Inflammatory macrophage (primary cell): Measurements from ENCODE around the gene ACTMAP.

Source experiments
- DNase-seq, 2 donors: peaks; one replicate each; pipeline ENCODE4 v3.0.0-alpha.2; 2020 to 2022

The ACTMAP gene

DNA sequence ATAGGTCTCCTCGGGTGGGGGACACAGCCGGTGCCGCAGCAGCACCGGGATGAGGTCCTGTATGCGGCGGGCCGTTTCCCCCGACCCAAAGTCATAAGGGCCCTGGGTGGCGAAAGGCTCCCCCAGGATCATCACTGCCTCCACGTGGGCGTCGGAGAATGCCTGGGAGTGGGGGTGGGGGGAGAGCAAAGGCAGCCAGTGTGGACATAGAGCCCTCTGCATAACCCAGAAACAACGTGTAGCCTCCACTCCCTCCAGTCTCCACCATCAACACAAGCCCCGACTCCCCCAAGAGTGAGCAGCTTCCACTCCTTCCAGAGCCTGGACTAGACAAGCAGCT lies 58.1 kb downstream of the ACTMAP start:
- DNase-seq, result no peak

DNA sequence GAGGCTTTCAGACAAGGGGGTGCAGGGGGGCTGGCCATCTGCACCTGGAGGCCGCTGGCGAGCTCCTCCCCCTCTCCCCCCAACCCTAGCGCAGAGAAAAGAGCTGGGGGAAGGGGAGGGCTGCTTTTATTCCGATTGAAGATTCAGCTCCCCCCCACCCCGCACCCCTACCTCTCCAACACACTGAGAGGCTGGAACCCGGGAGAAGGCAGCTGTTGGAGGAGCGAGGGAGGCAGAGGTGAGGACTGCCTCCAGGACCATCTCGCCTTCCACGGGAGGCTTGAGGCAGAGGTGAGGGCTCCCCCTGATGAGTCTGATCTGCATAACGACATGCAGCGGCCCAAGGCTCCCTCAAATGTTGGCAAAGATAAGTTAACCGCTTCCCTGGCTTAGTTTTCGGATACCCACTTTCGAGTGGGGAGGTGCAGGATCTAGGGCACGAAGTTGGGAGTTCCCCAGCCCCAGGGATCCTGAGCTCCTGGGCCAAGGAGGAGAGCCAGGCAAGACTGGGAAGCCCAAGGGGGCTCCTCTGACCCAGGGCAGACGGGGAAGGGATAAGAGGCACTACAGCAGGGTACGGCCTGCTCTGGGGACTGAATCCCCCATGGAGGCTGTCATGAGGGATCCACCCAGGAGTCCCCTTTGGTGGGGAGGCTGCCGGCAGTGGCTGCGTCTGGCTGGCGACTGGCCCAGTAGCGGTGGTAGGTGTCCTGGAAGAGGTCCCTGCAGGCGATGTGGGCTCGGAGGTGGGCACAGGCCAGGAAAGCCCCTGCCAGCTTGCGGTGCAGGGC lies 58.7 kb downstream of the ACTMAP start:
- no peak for DNase-seq
